SIG-M5 (cell line): Measurements from ENCODE around the gene MTG2.

Experiments
- DNase-seq: peaks from one replicate; lab custom pipeline; 2025; lab: John Stamatoyannopoulos, UW

Gene MTG2

GRCh38 chr20:62233684-62234083 lies 50.9 kb downstream of the MTG2 start:
- DNase-seq = no peak

DNA sequence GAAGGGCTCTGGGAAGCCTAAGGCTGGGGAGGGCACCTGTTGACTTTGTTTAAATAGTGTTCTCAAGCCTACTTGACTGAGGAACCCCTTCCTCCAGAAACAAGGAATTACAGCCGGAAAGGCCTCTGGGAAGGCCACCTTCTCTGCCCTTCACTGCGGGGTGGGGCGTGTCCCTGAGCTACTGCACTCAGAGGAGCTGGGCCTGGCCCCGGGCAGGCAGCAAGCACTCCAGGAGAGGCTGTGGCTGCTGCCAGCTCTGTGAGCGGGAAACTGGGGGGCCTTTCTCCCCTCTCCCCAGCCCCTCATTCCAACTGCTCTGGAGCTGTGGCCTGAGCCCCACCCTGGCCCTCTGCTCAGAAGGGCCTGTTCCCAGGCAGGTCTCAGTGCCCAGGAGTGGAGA lies 51.5 kb downstream of the MTG2 start:
- no peak for DNase-seq

DNA sequence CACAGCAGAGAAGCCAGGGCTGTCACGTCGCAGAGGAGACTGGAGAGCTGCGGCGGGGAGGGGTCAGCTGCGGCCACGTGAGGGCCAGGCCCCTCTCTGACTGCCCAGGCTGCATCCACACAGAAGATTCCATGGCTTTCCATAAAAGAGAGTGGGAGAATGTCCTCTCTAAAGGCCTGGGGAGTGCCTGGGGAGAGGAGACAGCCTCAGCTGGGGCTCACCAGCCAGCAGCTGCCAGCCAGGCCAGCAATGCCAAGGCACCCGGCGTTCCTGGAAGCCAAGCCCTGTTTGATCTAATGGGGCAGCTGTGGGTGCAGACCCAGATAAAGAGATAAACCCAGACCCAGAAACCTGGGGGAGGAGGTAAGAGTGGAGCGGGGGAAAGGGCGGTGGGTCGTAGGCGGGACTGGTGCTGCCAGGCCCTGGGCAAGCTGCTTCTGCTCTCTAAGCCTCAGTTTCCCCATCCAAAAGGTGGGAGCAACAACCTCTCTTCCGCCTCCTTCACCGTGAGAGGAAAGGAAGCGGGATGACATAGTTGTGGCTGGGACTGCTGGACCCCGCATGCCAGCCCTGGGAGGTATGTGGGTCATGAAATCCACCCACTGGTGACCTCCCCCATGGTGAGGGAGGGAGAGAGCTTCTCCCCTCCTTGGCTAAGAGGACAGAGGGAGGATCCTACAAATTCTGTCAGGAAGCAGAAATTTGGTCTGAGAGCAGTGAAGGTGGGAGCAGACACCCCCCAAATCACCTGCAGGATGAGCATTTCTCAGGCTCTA lies 52.4 kb downstream of the MTG2 start:
- no peak for DNase-seq

- DNase-seq = no peak
Measured at GRCh38 chr20:62235777-62236157, 52.9 kb downstream of the MTG2 start.

DNA sequence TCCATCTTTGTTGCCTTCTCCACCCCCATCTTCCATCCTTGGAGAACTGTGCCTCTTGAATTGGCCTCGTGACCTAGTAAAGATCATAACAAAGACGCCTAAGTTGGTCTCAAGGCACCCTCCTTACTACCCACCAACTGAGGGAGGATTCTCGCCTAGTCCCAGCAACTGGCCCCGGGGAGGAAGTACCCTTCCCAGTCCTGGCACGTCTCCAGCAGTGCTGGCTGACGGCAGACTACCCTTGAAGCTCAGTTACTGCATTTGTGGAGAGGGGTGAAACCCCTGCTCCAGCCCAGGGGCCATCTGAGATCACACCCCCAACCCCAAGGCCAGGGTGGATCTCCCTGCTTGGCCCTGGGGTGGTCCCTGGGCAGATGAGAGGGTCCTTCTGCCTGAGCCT lies 53.4 kb downstream of the MTG2 start:
- no peak for DNase-seq

- DNase-seq = no peak
Measured at GRCh38 chr20:62236766-62237513, 54.1 kb downstream of the MTG2 start.

- DNase-seq = no peak
Measured at GRCh38 chr20:62237514-62237800, 54.6 kb downstream of the MTG2 start.

GRCh38 chr20:62237801-62238568 lies 55.2 kb downstream of the MTG2 start, which contains the start of gene OSBPL2:
Gene OSBPL2 (plus strand): TSS chr20:62238521. CDS start chr20:62256185, 17,664 bp downstream.
- peak; percentile 78 for DNase-seq

DNA sequence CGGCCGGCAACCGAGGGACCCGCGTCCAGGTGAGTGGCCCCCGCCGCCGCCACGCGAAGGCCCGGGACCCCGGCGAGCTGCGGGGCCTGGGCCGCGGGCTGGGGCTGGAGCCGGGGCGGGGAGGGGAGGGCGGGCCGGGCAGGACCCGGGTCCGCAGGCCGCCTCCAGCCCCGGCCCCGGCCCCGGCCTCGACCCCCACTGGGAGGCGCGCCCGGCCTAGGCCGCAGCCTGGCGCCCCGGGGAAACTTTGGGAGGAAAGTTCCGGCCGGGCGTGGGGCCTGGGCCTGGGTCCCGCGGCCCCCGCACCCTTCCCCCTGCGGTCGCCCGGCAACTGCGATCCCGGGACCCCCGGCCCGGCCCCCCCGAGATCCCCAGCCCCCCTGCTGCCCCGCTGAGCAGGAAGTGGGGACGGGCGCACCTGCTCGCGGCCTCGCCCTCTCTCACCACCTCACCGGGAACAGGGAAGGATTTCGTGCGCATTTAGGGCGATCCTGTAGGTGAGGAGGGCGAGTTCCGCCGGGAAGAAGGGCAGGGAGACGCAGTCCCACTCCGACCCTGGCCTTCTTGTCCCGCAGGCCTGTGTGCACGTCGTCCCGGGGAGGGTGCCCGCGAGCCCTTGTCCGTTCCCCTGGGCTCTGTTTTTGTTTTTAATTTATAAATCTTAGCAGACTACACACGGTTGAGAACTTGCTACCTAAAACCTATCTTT lies 55.9 kb downstream of the MTG2 start:
- DNase-seq = no peak

- no peak for DNase-seq
Measured at GRCh38 chr20:62239278-62239879, 56.6 kb downstream of the MTG2 start.

- DNase-seq = no peak
Measured at GRCh38 chr20:62240020-62240685, 57.3 kb downstream of the MTG2 start.

GRCh38 chr20:62241506-62241905 lies 58.7 kb downstream of the MTG2 start:
- DNase-seq = no peak

DNA sequence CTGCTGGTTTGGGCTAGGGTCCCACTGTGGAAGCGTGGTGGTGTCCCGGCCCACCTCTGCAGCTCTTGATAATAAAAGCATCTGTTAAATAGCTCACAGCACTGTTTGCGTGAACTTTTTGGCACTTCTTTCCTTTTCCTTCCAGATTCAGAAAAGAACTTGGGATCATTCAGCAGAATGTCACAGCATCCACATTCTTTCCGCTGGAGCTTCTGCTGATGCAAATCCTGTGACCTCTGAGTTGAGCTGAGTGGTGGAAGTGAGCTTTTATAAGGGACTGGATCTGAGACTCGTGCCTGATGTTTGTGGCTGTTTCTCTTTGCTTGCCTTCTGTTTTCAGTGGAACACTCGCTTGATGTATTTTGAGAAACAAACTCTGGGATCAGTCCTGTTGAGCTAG lies 59.3 kb downstream of the MTG2 start:
- DNase-seq = no peak

DNA sequence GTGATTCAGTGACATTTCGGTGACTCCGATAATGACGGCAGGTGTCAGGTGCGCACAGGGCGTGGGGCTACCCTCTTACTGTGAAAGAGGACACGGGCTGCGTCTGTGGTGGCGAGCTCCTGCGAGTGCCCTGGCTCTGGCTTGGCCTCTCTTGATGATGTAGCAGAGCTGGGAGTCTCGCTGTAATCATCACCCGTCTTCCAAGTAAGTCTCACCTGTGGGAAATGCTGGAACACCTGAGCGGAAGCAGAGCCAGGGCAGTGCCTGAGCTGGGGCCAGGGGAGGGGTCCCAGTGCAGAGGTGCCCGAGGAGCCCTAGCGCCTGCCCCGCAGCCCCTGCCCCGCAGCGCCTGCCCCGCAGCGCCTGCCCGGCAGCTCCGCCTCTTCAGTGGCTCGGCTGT lies 60.3 kb downstream of the MTG2 start:
- no peak for DNase-seq

GRCh38 chr20:62243906-62244515 lies 61.2 kb downstream of the MTG2 start:
- DNase-seq = no peak

GRCh38 chr20:62244644-62245108 lies 61.8 kb downstream of the MTG2 start:
- DNase-seq = no peak

- no peak for DNase-seq
Measured at GRCh38 chr20:62245911-62246280, 63.1 kb downstream of the MTG2 start.

DNA sequence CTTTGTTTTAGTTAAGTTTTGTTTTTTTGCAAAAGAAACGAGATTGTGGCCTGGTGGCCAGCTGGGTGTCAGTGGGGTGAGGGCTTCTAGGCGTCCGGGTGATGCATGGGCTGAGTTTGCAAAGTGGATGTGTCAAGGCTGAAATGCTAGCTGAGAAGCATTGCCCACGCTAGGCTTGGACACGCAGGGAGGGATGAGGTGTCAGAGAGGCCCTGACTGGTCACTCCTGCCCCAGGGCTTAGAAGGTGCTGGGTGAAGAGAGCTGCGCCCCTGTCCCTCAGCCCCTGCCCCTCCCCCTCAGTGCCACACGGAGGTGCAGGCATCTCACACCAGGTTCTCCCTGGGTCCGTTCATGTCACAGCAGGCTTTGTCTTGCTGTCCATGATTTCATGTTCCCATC lies 63.6 kb downstream of the MTG2 start:
- DNase-seq = no peak

GRCh38 chr20:62246872-62247652 lies 64.2 kb downstream of the MTG2 start:
- DNase-seq = no peak
